Measurements from ENCODE around the gene WFS1. TPM values are rescaled to one million over a fixed set of nuclear protein-coding genes. Genes with fewer than 3 reads are reported as not detected.
A peak's percentile ranks its signal among the peaks of the same experiment; 100 is the strongest.

WFS1 gene
- total RNA-seq, 6 experiments from 2014 or later, result 11.3 to 19.7 (median 15.9) TPM

DNA sequence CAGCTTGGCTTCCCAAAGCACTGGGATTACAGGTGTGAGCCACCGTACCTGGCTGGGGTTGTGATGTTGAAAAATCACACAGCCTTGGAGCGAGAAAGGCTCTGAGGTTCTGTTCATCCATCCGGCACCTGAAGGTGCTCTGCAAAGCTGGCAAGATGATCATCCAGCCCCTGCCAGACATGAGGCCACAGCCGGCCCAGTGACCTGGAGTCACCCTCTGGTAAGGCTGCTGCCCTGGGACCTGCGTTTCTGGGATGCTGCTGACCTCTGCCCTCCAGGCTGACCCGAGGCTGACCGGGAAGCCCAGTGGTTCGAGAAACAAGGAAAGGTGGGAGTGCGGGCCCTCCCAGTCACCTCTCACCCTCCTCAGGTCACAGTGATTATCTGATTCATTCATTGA is 13.5 kb upstream of the WFS1 start:
- WGBS (ENCODE audit: insufficient coverage, low coverage, low lambda C conversion rate, missing lambda C conversion rate), result 86% methylated on average over 2 of the region's 9 CpGs
- no peak overlapping the region for H3K27ac ChIP-seq
- TF ChIP-seq POLR2A (IDR thresholded peaks at IDR 0.05), result no peak
- TF ChIP-seq, protein P1, sequence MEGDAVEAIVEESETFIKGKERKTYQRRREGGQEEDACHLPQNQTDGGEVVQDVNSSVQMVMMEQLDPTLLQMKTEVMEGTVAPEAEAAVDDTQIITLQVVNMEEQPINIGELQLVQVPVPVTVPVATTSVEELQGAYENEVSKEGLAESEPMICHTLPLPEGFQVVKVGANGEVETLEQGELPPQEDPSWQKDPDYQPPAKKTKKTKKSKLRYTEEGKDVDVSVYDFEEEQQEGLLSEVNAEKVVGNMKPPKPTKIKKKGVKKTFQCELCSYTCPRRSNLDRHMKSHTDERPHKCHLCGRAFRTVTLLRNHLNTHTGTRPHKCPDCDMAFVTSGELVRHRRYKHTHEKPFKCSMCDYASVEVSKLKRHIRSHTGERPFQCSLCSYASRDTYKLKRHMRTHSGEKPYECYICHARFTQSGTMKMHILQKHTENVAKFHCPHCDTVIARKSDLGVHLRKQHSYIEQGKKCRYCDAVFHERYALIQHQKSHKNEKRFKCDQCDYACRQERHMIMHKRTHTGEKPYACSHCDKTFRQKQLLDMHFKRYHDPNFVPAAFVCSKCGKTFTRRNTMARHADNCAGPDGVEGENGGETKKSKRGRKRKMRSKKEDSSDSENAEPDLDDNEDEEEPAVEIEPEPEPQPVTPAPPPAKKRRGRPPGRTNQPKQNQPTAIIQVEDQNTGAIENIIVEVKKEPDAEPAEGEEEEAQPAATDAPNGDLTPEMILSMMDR (IDR thresholded peaks at IDR 0.05), result no peak
- ATAC-seq (no peak), DNase-seq (no peak)
- H3K36me3 ChIP-seq, result no peaks in the 10 kb centered on the region
- no peaks in the 10 kb centered on the region for H3K27me3 ChIP-seq
- no peaks in the 10 kb centered on the region for H3K9me3 ChIP-seq
- H3K4me3 ChIP-seq, result no peak overlapping the region
- H3K4me1 ChIP-seq, result no peaks in the 10 kb centered on the region
- intact Hi-C loops (cut with DNase I), result loop anchor here in 1 of 2 donors (5.0 kb wide), 1 partner anchor 71 kb away; no protein-coding TSS in a partner anchor

DNA sequence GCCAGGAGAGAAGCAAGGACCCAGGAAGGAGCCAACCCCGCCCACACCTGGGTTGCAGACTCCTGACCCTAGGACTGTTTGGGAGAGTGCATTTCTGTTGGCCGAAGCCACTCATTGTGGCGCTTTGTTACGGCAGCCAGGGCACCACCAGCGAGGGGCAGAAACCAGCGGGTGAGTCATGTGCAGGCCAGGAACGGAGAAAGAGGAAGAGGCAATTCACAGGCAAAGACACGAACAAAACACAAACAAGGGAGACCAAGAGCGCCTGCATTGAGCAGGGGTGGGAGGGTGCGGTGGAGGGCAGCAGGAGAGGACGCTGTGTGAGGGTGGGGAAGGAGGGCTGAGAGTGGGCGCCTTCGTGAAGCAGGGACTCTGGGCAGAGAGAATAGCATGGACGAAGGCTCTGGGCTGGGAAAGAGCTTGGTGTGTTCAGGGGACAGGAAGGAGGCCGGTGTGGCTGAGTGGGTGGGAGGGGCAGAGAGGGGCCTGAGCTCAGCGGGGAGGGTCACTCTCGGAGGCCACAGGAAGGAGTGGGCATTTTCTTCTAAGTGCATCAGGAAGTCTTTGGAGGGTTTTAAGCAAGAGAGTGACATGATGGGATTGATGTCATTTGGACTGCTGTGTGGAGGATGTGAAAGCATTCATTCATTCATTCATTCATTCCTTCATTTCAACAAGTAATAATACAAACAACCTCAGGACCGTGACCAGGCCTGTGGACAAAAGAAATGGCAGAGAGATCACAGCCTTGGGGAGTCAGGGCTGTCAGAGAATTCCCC is 12.2 kb upstream of the WFS1 start:
- WGBS (ENCODE audit: insufficient coverage, low coverage, low lambda C conversion rate, missing lambda C conversion rate), result 39% methylated on average over 16 of the region's 18 CpGs
- no peaks in the 10 kb centered on the region for H3K27me3 ChIP-seq
- no peaks in the 10 kb centered on the region for H3K36me3 ChIP-seq
- intact Hi-C loops (cut with DNase I), result loop anchor here in 1 of 2 donors (5.0 kb wide), 1 partner anchor 70 kb away; no protein-coding TSS in a partner anchor
- TF ChIP-seq, protein P1 (IDR thresholded peaks at IDR 0.05), result no peak
- TF ChIP-seq POLR2A (IDR thresholded peaks at IDR 0.05), result no peak
- H3K27ac ChIP-seq, result no peak overlapping the region
- no peak overlapping the region for H3K4me3 ChIP-seq
- ATAC-seq (peak; percentile 28 to 54 (median 44)), DNase-seq (no peak)
- no peaks in the 10 kb centered on the region for H3K4me1 ChIP-seq
- no peaks in the 10 kb centered on the region for H3K9me3 ChIP-seq

DNA sequence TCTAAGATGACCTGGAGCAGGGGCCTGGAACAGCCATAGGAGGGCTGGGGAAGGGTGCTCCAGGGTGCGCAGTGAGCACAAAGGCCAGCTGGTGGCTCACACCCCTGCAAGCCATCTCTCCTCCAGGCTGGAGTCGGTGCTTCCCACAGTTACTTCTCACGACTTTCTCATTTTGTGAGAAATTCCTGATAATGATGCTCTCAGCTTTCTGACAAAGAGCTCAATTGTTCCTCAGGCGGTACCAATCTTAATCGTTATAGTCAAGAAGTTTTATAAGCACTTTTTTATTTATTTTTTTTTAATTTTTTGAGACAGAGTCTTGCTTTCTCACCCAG is 11.7 kb upstream of the WFS1 start:
- 59% methylated on average over 4 of the region's 5 CpGs for WGBS (ENCODE audit: insufficient coverage, low coverage, low lambda C conversion rate, missing lambda C conversion rate)
- DNase-seq, result no peak
- Histone ChIP-seq H3K4me1 (no peaks in the 10 kb centered on the region), H3K27me3 (no peaks in the 10 kb centered on the region), H3K27ac (no peak overlapping the region), H3K36me3 (no peaks in the 10 kb centered on the region), H3K4me3 (no peak overlapping the region), H3K9me3 (no peaks in the 10 kb centered on the region)
- no peak for ATAC-seq
- intact Hi-C loops (cut with DNase I), result loop anchor here in 1 of 2 donors (5.0 kb wide), 1 partner anchor 69 kb away; no protein-coding TSS in a partner anchor
- no peak for TF ChIP-seq POLR2A (IDR thresholded peaks at IDR 0.05)
- TF ChIP-seq, protein P1 (IDR thresholded peaks at IDR 0.05), result no peak

DNA sequence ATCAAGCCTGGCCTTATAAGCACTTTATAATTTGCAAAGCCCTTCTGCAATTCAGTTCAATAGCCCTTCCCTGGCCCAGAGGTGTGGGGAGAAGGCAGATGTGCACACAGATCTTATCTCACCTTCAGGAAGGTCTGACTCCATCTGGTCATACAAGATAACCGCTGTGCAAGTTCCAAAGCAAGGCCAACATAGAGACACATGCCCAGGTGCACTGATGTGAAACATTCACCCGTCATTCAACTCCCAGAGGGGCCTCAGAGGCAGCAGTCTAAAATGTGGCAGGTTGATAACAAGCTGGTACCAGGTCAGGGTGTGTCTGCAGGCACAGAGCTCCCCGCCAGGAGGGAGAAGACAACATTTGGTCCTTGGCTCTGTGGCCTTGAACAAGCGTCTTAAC is 10.9 kb upstream of the WFS1 start:
- ATAC-seq, result no peak
- DNase-seq, result peak in 1 of 3 donors; percentile 15
- no peak for TF ChIP-seq POLR2A (IDR thresholded peaks at IDR 0.05)
- TF ChIP-seq, protein P1 (IDR thresholded peaks at IDR 0.05), result no peak
- intact Hi-C loops (cut with DNase I), result loop anchor here in 1 of 2 donors (5.0 kb wide), 1 partner anchor 69 kb away; no protein-coding TSS in a partner anchor
- Histone ChIP-seq H3K9me3 (no peaks in the 10 kb centered on the region), H3K4me1 (no peaks in the 10 kb centered on the region), H3K36me3 (no peaks in the 10 kb centered on the region), H3K27ac (no peak overlapping the region), H3K4me3 (no peak overlapping the region), H3K27me3 (no peaks in the 10 kb centered on the region)
- WGBS (ENCODE audit: insufficient coverage, low coverage, low lambda C conversion rate, missing lambda C conversion rate), result 20% methylated on average over 1 of the region's 4 CpGs

Data from right lobe of liver (tissue), 6 donors.